Esophagus (tissue), 2 donors: Measurements from ENCODE around the gene PRICKLE3. TPM values are rescaled to one million over a fixed set of nuclear protein-coding genes. Genes with fewer than 3 reads are reported as not detected.
A peak's percentile ranks its signal among the peaks of the same experiment; 100 is the strongest.

Experiments used
- H3K27ac ChIP-seq, 2 donors: one replicate each; pipeline ENCODE4 v1.5.1; 2013; ENCODE audit warnings: low read depth in 2 of 2, mild to moderate bottlenecking in 2 of 2, inconsistent platforms in 1 of 2, low read length in 1 of 2, moderate library complexity in 1 of 2
- H3K27me3 ChIP-seq, 2 donors: one replicate each; pipeline ENCODE4 v1.6.1; 2013; ENCODE audit warnings: low read length in 2 of 2, control low read depth in 1 of 2, mild to moderate bottlenecking in 1 of 2; ENCODE audit not compliant: insufficient read depth in 2 of 2, control insufficient read depth in 1 of 2
- H3K36me3 ChIP-seq, 2 donors: one replicate each; pipeline ENCODE4 v1.6.1; 2013; ENCODE audit warnings: low read length in 1 of 2; ENCODE audit not compliant: control insufficient read depth in 2 of 2, insufficient read depth in 2 of 2
- H3K4me1 ChIP-seq, 2 donors: one replicate each; pipeline ENCODE4 v1.6.1; 2013; ENCODE audit warnings: low read length in 1 of 2; ENCODE audit not compliant: control insufficient read depth in 2 of 2, insufficient read depth in 2 of 2
- H3K4me3 ChIP-seq, 2 donors: one replicate each; pipeline ENCODE4 v1.5.1; 2013; ENCODE audit warnings: low read length in 2 of 2, mild to moderate bottlenecking in 2 of 2, low read depth in 1 of 2, moderate library complexity in 1 of 2
- H3K9me3 ChIP-seq, 2 donors: one replicate each; pipeline ENCODE4 v1.6.1; 2013; ENCODE audit warnings: mild to moderate bottlenecking in 2 of 2, low read depth in 1 of 2, low read length in 1 of 2, moderate library complexity in 1 of 2; ENCODE audit not compliant: control insufficient read depth in 2 of 2, insufficient read depth in 1 of 2
- WGBS, 2 donors: extraction: QIAGEN DNeasy Blood & Tissue Kit; methylation state at CpG; one replicate each; pipeline ENCODE4 v1.1.7; 2013; 5-methylcytosine and 5-hydroxymethylcytosine counted together
- polyA plus RNA-seq, 2 donors: library from polyadenylated mRNA; stranded (reverse); fragments of 200-250 nt; gene quantifications; one replicate each; pipeline ENCODE4 v1.2.3, GENCODE V29; 2013
- donor health status: healthy with polysubstance abuse.
- donor health status: Bipolar disorder and iron deficiency.

PRICKLE3 gene, protein sequence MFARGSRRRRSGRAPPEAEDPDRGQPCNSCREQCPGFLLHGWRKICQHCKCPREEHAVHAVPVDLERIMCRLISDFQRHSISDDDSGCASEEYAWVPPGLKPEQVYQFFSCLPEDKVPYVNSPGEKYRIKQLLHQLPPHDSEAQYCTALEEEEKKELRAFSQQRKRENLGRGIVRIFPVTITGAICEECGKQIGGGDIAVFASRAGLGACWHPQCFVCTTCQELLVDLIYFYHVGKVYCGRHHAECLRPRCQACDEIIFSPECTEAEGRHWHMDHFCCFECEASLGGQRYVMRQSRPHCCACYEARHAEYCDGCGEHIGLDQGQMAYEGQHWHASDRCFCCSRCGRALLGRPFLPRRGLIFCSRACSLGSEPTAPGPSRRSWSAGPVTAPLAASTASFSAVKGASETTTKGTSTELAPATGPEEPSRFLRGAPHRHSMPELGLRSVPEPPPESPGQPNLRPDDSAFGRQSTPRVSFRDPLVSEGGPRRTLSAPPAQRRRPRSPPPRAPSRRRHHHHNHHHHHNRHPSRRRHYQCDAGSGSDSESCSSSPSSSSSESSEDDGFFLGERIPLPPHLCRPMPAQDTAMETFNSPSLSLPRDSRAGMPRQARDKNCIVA
- polyA plus RNA-seq = 10 to 100 TPM; 12.2 to 14.2 TPM

DNA sequence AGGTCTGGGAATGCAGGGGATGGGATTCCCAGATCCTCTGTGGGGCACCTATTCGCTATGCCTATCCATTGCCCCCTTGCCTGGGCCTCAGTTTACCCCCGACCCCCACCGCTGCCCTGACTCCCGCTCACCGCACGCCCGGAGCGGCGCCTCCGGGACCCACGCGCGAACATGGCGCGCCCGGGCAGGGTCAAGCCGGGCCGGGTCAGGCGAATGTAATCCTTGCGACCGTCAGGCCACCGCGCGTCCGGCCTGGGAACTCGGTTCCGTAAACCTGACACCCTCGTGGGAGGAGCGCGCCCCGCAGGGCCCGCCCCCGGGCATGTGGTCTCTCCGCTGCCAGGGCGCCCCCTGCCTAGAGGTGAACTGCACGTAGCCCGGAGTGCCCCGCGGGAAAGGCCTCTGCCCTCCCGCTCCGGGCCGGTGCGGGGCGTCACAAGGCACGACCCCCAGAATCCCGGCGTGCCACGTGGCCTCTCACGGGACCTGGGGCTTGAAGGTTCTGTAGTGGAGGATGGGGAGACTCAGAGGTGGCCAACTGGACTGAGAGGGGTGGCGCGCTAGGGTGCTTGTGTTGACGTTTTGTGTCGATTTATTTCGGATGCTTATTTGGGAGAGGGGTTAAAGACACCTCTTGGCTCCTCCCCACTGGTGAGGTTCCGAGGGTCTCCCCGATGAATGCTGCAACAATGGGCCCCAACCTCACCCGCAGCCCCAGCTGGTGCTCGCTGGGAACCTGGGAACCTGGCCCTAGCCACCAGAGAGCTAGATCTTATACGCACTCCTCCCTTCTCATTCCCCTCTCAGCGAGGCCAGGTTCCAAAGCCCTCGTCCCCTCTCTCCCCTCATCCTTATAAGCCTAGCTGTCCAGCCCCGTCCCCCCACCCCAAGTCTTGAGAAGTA lies at the start of gene PRICKLE3:
Gene PRICKLE3, minus strand, starts transcription at position 249 of the 903 bp plus-strand sequence. Its CDS starts 76 bp downstream, at position 173.
- H3K9me3 ChIP-seq = no peaks in the 10 kb centered on the region
- H3K27me3 ChIP-seq = no peaks in the 10 kb centered on the region
- peaks cover 0 to 11% of the 10 kb centered on the region in 2 donors for H3K4me1 ChIP-seq
- peak within 1 kb of the TSS; percentile 62 to 81 for H3K4me3 ChIP-seq
- WGBS, 2 donors = 6 to 34% methylated on average over 56 to 62 of the region's 62 CpGs
- H3K36me3 ChIP-seq = peaks cover 0 to 3% of the 10 kb centered on the region in 2 donors
- H3K27ac ChIP-seq = peak within 1 kb of the TSS; percentile 88 to 95

DNA sequence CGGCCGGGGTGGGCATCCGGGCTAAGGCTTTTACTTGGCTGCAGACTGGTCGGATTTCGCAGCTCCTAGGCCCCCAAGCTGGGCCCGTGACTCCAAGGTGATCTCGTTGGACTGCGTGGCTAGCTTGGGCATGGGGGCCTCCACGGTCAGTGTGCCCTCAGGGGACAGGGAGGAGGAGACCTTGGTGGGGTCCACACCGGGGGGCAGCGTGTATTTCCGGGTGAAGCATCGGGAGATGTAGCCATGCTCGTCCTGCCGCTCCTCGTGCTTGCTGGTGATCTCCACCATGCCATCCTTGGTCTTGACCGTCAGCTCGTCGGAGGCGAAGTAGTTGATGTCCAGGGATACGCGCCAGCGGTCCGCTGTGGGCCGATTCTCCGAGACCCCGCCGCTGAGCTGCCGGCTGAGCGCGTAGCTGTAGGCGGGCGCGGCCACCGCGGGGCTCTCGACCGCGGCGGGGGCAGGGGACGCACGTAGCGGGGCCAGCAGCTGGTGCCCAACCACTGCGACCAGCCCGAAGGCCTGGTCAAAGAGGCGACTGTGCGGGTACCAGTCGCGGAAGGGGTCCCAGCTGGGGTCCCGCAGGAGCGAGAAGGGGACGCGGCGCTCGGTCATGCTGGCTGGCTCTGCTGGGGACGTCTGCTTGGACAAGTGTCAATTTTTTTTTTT lies 47.8 kb upstream of the PRICKLE3 start:
- 51 to 56% methylated on average over 54 to 56 of the region's 56 CpGs for WGBS, 2 donors
- no peak overlapping the region for H3K4me3 ChIP-seq
- H3K9me3 ChIP-seq = peaks cover 0 to 4% of the 10 kb centered on the region in 2 donors
- H3K27me3 ChIP-seq = no peaks in the 10 kb centered on the region
- peaks cover 2 to 3% of the 10 kb centered on the region in 2 donors for H3K4me1 ChIP-seq
- H3K36me3 ChIP-seq = no peaks in the 10 kb centered on the region
- no peak overlapping the region for H3K27ac ChIP-seq

DNA sequence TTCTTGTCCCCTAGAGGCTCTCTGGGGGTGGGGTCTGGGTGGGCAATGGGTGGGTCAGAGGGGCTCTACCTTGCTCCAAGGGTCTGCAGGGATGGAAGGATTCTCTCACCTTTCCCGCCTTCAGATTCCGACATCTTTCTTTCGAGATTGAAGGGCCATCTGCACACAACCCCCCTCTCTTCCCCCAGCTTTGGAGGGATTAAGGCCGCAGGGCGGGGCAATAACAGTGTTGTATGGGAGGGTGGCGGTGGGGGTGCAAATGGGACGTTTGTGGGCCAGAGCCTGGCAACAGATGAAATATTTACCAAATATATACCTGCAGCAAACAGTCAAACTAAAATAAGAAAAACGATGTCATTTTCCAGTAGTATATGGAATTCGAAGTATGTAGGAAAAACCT lies 47.0 kb upstream of the PRICKLE3 start, which contains the start of gene CACNA1F:
Gene CACNA1F, minus strand, starts transcription at position 165 of the 400 bp plus-strand sequence. Its CDS starts 31 bp downstream, at position 134.
- peaks cover 0 to 4% of the 10 kb centered on the region in 2 donors for H3K9me3 ChIP-seq
- no peaks in the 10 kb centered on the region for H3K36me3 ChIP-seq
- no peaks in the 10 kb centered on the region for H3K27me3 ChIP-seq
- no peak within 1 kb of the TSS for H3K4me3 ChIP-seq
- H3K27ac ChIP-seq = no peak within 1 kb of the TSS
- H3K4me1 ChIP-seq = peaks cover 2 to 3% of the 10 kb centered on the region in 2 donors
- 70 to 71% methylated on average over 9 of the region's 9 CpGs for WGBS, 2 donors

DNA sequence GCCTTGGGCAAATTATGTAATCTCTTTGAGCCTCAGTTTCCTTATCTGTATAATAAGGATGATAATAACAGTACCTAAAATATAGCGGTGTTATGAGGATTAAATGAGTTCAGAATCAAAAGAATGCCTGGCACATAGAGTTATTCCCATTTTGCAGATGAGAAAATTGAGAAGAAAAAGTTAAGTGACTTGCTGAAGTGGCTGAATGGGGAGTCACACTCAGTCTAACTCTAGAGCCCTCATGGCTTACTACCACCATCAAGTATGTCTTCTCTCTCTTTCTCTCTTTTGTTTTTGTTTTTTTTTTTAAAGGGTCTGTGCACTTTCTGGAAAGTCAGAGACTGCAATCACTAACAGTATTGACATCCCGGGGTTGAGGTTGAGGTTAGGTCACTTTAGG lies 46.4 kb upstream of the PRICKLE3 start:
- 72 to 89% methylated on average over 2 of the region's 2 CpGs for WGBS, 2 donors
- Histone ChIP-seq H3K4me3 (no peak overlapping the region), H3K9me3 (peaks cover 0 to 4% of the 10 kb centered on the region in 2 donors)

DNA sequence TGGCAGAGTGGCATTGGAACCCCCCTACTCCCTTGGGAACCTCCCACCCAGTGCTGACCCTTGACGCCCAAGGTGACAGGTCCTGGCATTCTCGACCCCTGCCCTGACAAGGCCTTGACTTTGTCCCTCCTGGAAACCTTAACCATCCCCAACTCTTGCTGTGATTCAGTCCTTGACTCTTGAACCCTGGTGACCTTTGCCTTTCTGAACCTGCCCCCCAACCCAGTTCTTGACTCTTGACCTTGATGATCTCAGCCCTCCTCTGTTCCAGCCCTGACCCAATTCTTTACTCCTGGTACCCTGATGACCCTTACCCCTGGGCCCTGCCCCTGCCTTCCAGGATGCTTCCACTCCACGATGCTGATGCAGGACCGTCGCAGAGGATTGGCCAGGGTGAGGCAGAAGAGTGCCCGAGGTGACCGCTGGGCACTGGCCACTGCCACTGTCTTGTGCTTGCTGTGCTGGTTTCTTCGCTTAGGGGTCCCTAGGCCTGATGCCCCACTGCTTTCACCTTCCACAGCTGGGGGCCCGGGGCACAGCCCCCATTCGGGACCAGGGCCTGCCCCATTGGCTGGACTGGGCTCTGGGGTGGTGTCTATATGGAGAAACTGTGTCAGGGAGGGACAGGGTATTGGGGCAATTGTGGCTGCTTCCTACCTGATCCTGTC lies 45.3 kb upstream of the PRICKLE3 start:
- WGBS, 2 donors = 93 to 95% methylated on average over 10 of the region's 10 CpGs
- Histone ChIP-seq H3K27ac (peak overlapping the region in 1 of 2 donors; percentile 18), H3K9me3 (peaks cover 0 to 4% of the 10 kb centered on the region in 2 donors)

More for the DNA sequence above, 46.4 kb upstream of the PRICKLE3 start:
- H3K36me3 ChIP-seq = no peaks in the 10 kb centered on the region
- H3K4me1 ChIP-seq = peaks cover 2 to 3% of the 10 kb centered on the region in 2 donors
- no peaks in the 10 kb centered on the region for H3K27me3 ChIP-seq
- H3K27ac ChIP-seq = no peak overlapping the region

DNA sequence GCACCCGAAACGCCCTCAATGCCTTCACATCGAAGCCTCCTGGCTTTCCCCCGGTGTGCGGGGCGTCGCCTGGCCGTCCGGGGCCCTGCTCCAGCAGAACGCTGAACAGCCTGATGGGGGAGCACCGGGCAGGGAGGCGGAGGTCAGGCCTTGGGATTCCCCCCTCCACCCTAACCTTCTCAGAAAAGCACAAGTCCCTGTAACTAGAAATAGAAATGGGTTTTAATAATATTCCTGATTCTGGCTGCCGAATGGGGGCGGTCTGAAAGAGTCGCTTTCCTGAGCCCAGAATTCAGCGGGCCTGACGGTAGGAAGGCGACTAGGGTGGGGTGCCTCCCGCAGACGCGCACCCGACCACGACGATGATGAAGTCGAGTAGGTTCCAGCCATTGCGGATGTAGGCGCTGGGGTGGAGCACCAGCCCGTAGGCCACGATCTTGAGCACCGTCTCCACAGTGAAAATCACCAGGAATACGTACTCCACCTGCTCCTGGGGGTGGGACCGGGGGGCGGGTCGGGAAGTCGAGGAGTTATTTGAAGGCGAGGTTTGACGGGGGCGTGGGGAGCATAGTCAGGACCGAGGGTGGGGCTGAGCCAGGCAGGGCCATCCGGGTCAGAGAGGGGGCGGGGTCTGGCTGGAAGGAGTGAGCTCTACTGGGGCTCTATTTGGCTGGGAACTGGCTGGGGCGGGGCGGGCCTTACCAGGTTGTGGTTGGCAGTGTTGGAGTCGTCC lies 44.5 kb upstream of the PRICKLE3 start:
- no peaks in the 10 kb centered on the region for H3K36me3 ChIP-seq
- no peaks in the 10 kb centered on the region for H3K27me3 ChIP-seq
- peaks cover 0 to 2% of the 10 kb centered on the region in 2 donors for H3K4me1 ChIP-seq
- H3K9me3 ChIP-seq = peaks cover 0 to 4% of the 10 kb centered on the region in 2 donors
- peak overlapping the region; percentile 5 to 29 for H3K4me3 ChIP-seq
- 3 to 39% methylated on average over 44 of the region's 44 CpGs for WGBS, 2 donors
- peak overlapping the region in 1 of 2 donors; percentile 38 for H3K27ac ChIP-seq

More for the DNA sequence above, 45.3 kb upstream of the PRICKLE3 start:
- H3K4me1 ChIP-seq = peaks cover 0 to 2% of the 10 kb centered on the region in 2 donors
- no peaks in the 10 kb centered on the region for H3K27me3 ChIP-seq
- H3K4me3 ChIP-seq = no peak overlapping the region
- H3K36me3 ChIP-seq = no peaks in the 10 kb centered on the region

DNA sequence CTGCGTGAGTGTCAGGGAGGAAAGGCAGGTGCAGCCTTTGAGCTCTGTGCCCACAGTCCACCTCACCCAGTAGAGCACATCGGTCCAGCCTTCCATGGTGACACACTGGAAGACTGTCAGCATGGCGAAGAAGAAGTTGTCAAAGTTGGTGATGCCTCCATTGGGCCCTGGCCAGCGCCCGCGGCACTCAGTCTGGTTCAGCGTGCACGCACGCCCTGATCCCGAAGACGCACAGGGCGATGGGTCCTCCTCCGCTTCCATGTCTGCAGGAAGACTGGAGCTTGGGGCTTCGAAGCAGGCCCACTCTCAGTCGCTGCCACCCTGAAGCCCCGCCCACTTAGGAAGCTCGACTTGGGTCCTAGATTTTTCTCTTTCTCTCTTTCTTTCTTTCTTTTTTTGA lies 42.0 kb upstream of the PRICKLE3 start:
- Histone ChIP-seq H3K4me1 (peaks cover 0 to 2% of the 10 kb centered on the region in 2 donors), H3K36me3 (no peaks in the 10 kb centered on the region), H3K27me3 (no peaks in the 10 kb centered on the region), H3K9me3 (peaks cover 0 to 4% of the 10 kb centered on the region in 2 donors), H3K27ac (no peak overlapping the region), H3K4me3 (no peak overlapping the region)
- WGBS, 2 donors = 89 to 92% methylated on average over 17 of the region's 17 CpGs

DNA sequence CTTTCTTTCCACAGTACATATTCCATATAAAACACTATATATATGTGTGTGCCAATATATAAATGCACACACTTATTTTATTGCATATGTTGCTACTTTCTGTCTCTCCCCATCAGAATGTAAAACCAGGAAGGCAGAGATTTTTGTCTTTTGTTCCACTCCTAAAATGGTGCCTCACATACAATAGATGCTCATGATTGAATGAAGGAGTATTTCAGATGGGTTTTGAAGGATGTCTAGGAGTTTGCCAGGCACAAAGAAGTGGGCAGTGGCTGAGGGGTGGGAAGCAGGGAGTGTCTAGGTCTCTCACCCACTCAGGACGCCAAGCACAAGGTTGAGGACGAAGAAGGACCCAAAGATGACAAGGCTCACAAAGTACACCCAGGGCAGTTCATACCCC lies 41.6 kb upstream of the PRICKLE3 start:
- Histone ChIP-seq H3K27me3 (no peaks in the 10 kb centered on the region), H3K4me3 (no peak overlapping the region), H3K36me3 (no peaks in the 10 kb centered on the region), H3K9me3 (peaks cover 0 to 4% of the 10 kb centered on the region in 2 donors), H3K27ac (no peak overlapping the region), H3K4me1 (peaks cover 0 to 2% of the 10 kb centered on the region in 2 donors)
- WGBS, 2 donors = 57 to 91% methylated on average over 2 of the region's 2 CpGs
